HG02571 (cell line): ENCODE results near the gene PLCD1.
"Not testable (repeated sequence)": the region's sequence is repeated elsewhere in the genome, so short reads cannot be mapped to it uniquely, and the experiment has no call there.

Experiments
- ATAC-seq: cut with Tn5 transposase; IDR thresholded peaks from one replicate; pipeline ENCODE4 v1.9.1; 2021; ENCODE audit warnings: mild to moderate bottlenecking, moderate library complexity; ENCODE audit not compliant: unreplicated experiment

The PLCD1 gene

GRCh38 chr3:37988376-37988775 is 41.1 kb downstream of the PLCD1 start:
- ATAC-seq = not testable (repeated sequence)

- no peak for ATAC-seq
These were observed 41.7 kb downstream of the PLCD1 start for GRCh38 chr3:37987751-37988179.

- no peak for ATAC-seq
These were observed 42.1 kb downstream of the PLCD1 start for GRCh38 chr3:37987315-37987697.

GRCh38 chr3:37986479-37987314 is 42.7 kb downstream of the PLCD1 start:
- ATAC-seq = no peak

GRCh38 chr3:37985637-37986320 is 43.7 kb downstream of the PLCD1 start:
- ATAC-seq = no peak

GRCh38 chr3:37984596-37984995 is 44.8 kb downstream of the PLCD1 start:
- no peak for ATAC-seq

GRCh38 chr3:37984051-37984450 is 45.4 kb downstream of the PLCD1 start:
- ATAC-seq = no peak

GRCh38 chr3:37982331-37982730 is 47.1 kb downstream of the PLCD1 start:
- ATAC-seq = no peak

- ATAC-seq = no peak
These were observed 48.1 kb downstream of the PLCD1 start for GRCh38 chr3:37981348-37981664.

- no peak for ATAC-seq
These were observed 48.7 kb downstream of the PLCD1 start for GRCh38 chr3:37980462-37981347.

- ATAC-seq = no peak
These were observed 49.6 kb downstream of the PLCD1 start for GRCh38 chr3:37979541-37980461.

GRCh38 chr3:37974121-37975083 is 55.0 kb downstream of the PLCD1 start:
- peak; percentile 93 for ATAC-seq

GRCh38 chr3:37973246-37974054 is 56.0 kb downstream of the PLCD1 start:
- no peak for ATAC-seq

- not testable (repeated sequence) for ATAC-seq
These were observed 57.4 kb downstream of the PLCD1 start for GRCh38 chr3:37972056-37972455.

GRCh38 chr3:37971467-37971866 is 58.0 kb downstream of the PLCD1 start:
- ATAC-seq = no peak

- no peak for ATAC-seq
These were observed 58.6 kb downstream of the PLCD1 start for GRCh38 chr3:37970802-37971201.

- no peak for ATAC-seq
These were observed 59.8 kb downstream of the PLCD1 start for GRCh38 chr3:37969596-37970100.
